Testis (tissue), 2 donors: Measurements from ENCODE around the gene GPR152.

Experiments used
- CTCF ChIP-seq, 3 experiments: fragments of 450-650 bp in 2 of 3; fragments of 200-600 bp in 1 of 3; sonication (generic) in 1 of 3; IDR thresholded peaks; one replicate each; pipeline ENCODE4 v1.5.1; 2016 to 2019; ENCODE audit warnings: antibody characterized with exemption in 3 of 3, mild to moderate bottlenecking in 2 of 3, moderate library complexity in 1 of 3
- POLR2A ChIP-seq: fragments of 450-650 bp; IDR thresholded peaks from one replicate; pipeline ENCODE4 v1.6.1; 2017; ENCODE audit warnings: antibody characterized with exemption, mild to moderate bottlenecking, moderate library complexity

GRCh38 chr11:67489203-67489884 is 36.8 kb upstream of the GPR152 start:
- TF ChIP-seq POLR2A (no peak), CTCF (IDR thresholded peaks at IDR 0.05) (no peak)
